Body of pancreas (tissue), 4 donors: ENCODE data around the gene LCT. TPM values are rescaled to one million over a fixed set of nuclear protein-coding genes. Genes with fewer than 3 reads are reported as not detected.

ENCODE experiments used
- ATAC-seq: fragments of 150-250 bp; one replicate; pipeline ENCODE4 v1.9.1; 2016
- DNase-seq, 4 donors: peaks; one replicate each; pipeline ENCODE4 v3.0.0-alpha.2; 2019
- H3K27ac ChIP-seq, 4 donors: fragments of 200-600 bp; sonication (generic); 1 replicate in 3 of 4; 2 replicates in 1 of 4; pipeline versions ENCODE4 v1.5.1 to v1.6.1; 2016 to 2019; ENCODE audit warnings: mild to moderate bottlenecking in 1 of 4, mixed read lengths in 1 of 4, moderate library complexity in 1 of 4
- H3K27me3 ChIP-seq, 2 donors: fragments of 200-600 bp; sonication (generic); one replicate each; pipeline ENCODE4 v1.6.0; 2016; ENCODE audit warnings: mild to moderate bottlenecking in 1 of 2
- H3K36me3 ChIP-seq, 2 donors: fragments of 200-600 bp; sonication (generic); replicated peaks in 1 of 2; 2 replicates each; pipeline ENCODE4 v1.5.1; 2016; ENCODE audit warnings: low read depth in 2 of 2; ENCODE audit not compliant: insufficient read depth in 1 of 2
- H3K4me1 ChIP-seq: fragments of 200-600 bp; sonication (generic); one replicate; pipeline ENCODE4 v1.6.0; 2016
- H3K4me3 ChIP-seq, 2 donors: fragments of 200-600 bp; sonication (generic); 1 replicate in 1 of 2; 2 replicates in 1 of 2; pipeline ENCODE4 v1.5.1; 2016 to 2019
- H3K9me3 ChIP-seq, 3 donors: fragments of 200-600 bp; sonication (generic); 1 replicate in 2 of 3; 2 replicates in 1 of 3; pipeline ENCODE4 v1.5.1; 2016
- CTCF ChIP-seq, 7 experiments: fragments of 450-650 bp in 4 of 7; fragments of 200-600 bp in 3 of 7; sonication (generic) in 3 of 7; IDR thresholded peaks; one replicate each; pipeline ENCODE4 v1.5.1; 2016 to 2019; ENCODE audit warnings: antibody characterized with exemption in 7 of 7
- POLR2A ChIP-seq, 3 donors: fragments of 450-650 bp; IDR thresholded peaks; one replicate each; pipeline ENCODE4 v1.6.1; 2016; ENCODE audit warnings: antibody characterized with exemption in 3 of 3, mild to moderate bottlenecking in 2 of 3
- WGBS, 2 donors: methylation state at CpG; one replicate each; pipeline ENCODE4 v1.1.5; 2017; 5-methylcytosine and 5-hydroxymethylcytosine counted together
- intact Hi-C: fragments of 100-400 bp; cut with DNase I; formaldehyde crosslinking; loops from one replicate; pipeline ENCODE4 v1.15.1; 2023
- total RNA-seq, 2 donors: library from RNA; depleted of rRNA; stranded (reverse); fragments of >200 nt; gene quantifications; one replicate each; pipeline ENCODE4 v1.1.0, GENCODE V29; 2016

Gene LCT
- total RNA-seq, 2 donors from 2014 or later = not detected

GRCh38 chr2:135875491-135876065, 38.6 kb upstream of the LCT start:
- peak; percentile 43 to 64 (median 48) for DNase-seq
- Histone ChIP-seq H3K9me3 (no peaks in the 10 kb centered on the region), H3K27me3 (no peaks in the 10 kb centered on the region), H3K4me3 (peak overlapping the region; percentile 23 to 41), H3K36me3 (peaks cover 0 to 2% of the 10 kb centered on the region in 2 donors), H3K27ac (peak overlapping the region in 3 of 4 donors; percentile 57 to 75 (median 67)), H3K4me1 (peaks cover 15% of the 10 kb centered on the region)
- ATAC-seq = peak; percentile 47
- TF ChIP-seq CTCF (IDR thresholded peaks at IDR 0.05) = no peak
- TF ChIP-seq POLR2A (IDR thresholded peaks at IDR 0.05) = no peak
- 2 to 3% methylated on average over 21 to 26 of the region's 26 CpGs for WGBS, 2 donors
- intact Hi-C loops = no loop called here

GRCh38 chr2:135874777-135875365, 37.9 kb upstream of the LCT start:
- no peaks in the 10 kb centered on the region for H3K9me3 ChIP-seq
- WGBS, 2 donors = 77 to 84% methylated on average over 19 of the region's 19 CpGs
- DNase-seq (no peak), ATAC-seq (no peak)
- H3K27ac ChIP-seq = no peak overlapping the region
- H3K4me3 ChIP-seq = no peak overlapping the region
- intact Hi-C loops = no loop called here
- TF ChIP-seq CTCF (IDR thresholded peaks at IDR 0.05) = no peak
- no peak for TF ChIP-seq POLR2A (IDR thresholded peaks at IDR 0.05)
- H3K36me3 ChIP-seq = peaks cover 0 to 2% of the 10 kb centered on the region in 2 donors
- H3K4me1 ChIP-seq = peaks cover 15% of the 10 kb centered on the region
- no peaks in the 10 kb centered on the region for H3K27me3 ChIP-seq

- intact Hi-C loops = no loop called here
- no peaks in the 10 kb centered on the region for H3K9me3 ChIP-seq
- no peaks in the 10 kb centered on the region for H3K27me3 ChIP-seq
- ATAC-seq (no peak), DNase-seq (no peak)
- H3K4me3 ChIP-seq = no peak overlapping the region
- no peak for TF ChIP-seq POLR2A (IDR thresholded peaks at IDR 0.05)
- H3K4me1 ChIP-seq = peaks cover 9% of the 10 kb centered on the region
- no peak overlapping the region for H3K27ac ChIP-seq
- peaks cover 0 to 7% of the 10 kb centered on the region in 2 donors for H3K36me3 ChIP-seq
- 54 to 100% methylated on average over 1 of the region's 1 CpG for WGBS, 2 donors
Observed at GRCh38 chr2:135870571-135870970, 33.6 kb upstream of the LCT start.

- H3K27me3 ChIP-seq = no peaks in the 10 kb centered on the region
- H3K9me3 ChIP-seq = no peaks in the 10 kb centered on the region
- no peaks in the 10 kb centered on the region for H3K4me1 ChIP-seq
- peaks cover 0 to 2% of the 10 kb centered on the region in 2 donors for H3K36me3 ChIP-seq
- DNase-seq (no peak), ATAC-seq (no peak)
- intact Hi-C loops = no loop called here
- TF ChIP-seq CTCF (IDR thresholded peaks at IDR 0.05) (no peak), POLR2A (IDR thresholded peaks at IDR 0.05) (no peak)
- WGBS, 2 donors = 83 to 91% methylated on average over 6 of the region's 6 CpGs
- no peak overlapping the region for H3K4me3 ChIP-seq
- H3K27ac ChIP-seq = no peak overlapping the region
Observed at GRCh38 chr2:135863233-135863632, 26.2 kb upstream of the LCT start.

- Histone ChIP-seq H3K9me3 (no peaks in the 10 kb centered on the region), H3K27ac (no peak overlapping the region), H3K4me1 (no peaks in the 10 kb centered on the region), H3K27me3 (no peaks in the 10 kb centered on the region), H3K4me3 (no peak overlapping the region), H3K36me3 (peaks cover 0 to 3% of the 10 kb centered on the region in 2 donors)
- DNase-seq = no peak
- intact Hi-C loops = no loop called here
- WGBS, 2 donors = 89 to 90% methylated on average over 4 of the region's 4 CpGs
- TF ChIP-seq CTCF (IDR thresholded peaks at IDR 0.05) (no peak), POLR2A (IDR thresholded peaks at IDR 0.05) (no peak)
- no peak for ATAC-seq
Observed at GRCh38 chr2:135862718-135863117, 25.7 kb upstream of the LCT start.
